ENCODE data around the gene IDNK.

DNA sequence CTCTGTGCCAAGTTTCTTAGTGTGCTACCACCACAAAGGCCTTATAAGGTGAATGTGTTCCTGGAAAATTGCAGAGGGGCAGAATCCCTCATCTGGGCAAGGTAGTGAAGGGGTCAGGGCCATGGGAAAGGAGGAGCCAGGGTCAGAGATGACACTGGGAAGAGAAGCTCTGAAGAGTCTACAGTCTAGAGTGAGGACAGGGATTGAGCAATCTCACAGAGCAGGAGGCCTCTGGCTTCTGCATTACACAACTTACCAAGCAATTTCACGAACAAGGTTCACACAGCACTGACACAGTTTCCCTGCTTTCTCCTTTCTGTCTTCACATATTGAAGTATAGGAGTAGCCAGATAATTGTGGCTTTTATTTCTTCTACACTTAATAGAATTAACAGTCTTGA is 24.5 kb upstream of the IDNK start:
- TF ChIP-seq, protein P1, sequence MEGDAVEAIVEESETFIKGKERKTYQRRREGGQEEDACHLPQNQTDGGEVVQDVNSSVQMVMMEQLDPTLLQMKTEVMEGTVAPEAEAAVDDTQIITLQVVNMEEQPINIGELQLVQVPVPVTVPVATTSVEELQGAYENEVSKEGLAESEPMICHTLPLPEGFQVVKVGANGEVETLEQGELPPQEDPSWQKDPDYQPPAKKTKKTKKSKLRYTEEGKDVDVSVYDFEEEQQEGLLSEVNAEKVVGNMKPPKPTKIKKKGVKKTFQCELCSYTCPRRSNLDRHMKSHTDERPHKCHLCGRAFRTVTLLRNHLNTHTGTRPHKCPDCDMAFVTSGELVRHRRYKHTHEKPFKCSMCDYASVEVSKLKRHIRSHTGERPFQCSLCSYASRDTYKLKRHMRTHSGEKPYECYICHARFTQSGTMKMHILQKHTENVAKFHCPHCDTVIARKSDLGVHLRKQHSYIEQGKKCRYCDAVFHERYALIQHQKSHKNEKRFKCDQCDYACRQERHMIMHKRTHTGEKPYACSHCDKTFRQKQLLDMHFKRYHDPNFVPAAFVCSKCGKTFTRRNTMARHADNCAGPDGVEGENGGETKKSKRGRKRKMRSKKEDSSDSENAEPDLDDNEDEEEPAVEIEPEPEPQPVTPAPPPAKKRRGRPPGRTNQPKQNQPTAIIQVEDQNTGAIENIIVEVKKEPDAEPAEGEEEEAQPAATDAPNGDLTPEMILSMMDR (conservative IDR thresholded peaks at IDR 0.05; ENCODE audit: low read length) = no peak
- TF ChIP-seq EZH2phosphoT487 (IDR thresholded peaks at IDR 0.05; ENCODE audit: borderline replicate concordance) = no peak

All from Loucy (cell line).